Activated T-helper 2 cell treated with anti-CD3 and anti-CD28 coated beads, Interferon-gamma antibody, Interleukin-2, Interleukin-4, amounts not matched to agents 10 μg/mL and 5 μg/mL and 100 μg/mL, durations not matched to agents 14 hours and 24 hours and 36 hours (primary cell): ENCODE measurements around the gene MFAP3L. TPM values are rescaled to one million over a fixed set of nuclear protein-coding genes. Genes with fewer than 3 reads are reported as not detected.

ENCODE experiments used
- DNase-seq: peaks from one replicate; pipeline ENCODE4 v3.0.0; 2021; ENCODE audit warnings: low spot score
- H3K27ac Mint-ChIP-seq: one replicate; pipeline ENCODE4 v1.8.0; 2021; ENCODE audit warnings: mixed read lengths
- H3K27me3 Mint-ChIP-seq: one replicate; pipeline ENCODE4 v1.8.0; 2021; ENCODE audit warnings: low read depth, mixed read lengths
- H3K36me3 Mint-ChIP-seq: one replicate; pipeline ENCODE4 v1.8.0; 2021; ENCODE audit warnings: low read depth, mixed read lengths
- H3K4me1 Mint-ChIP-seq: one replicate; pipeline ENCODE4 v1.8.0; 2021; ENCODE audit warnings: low read depth, mixed read lengths
- H3K4me3 Mint-ChIP-seq: one replicate; pipeline ENCODE4 v1.8.0; 2021; ENCODE audit warnings: low read depth, mild to moderate bottlenecking, moderate library complexity, mixed read lengths
- H3K9me3 Mint-ChIP-seq: one replicate; pipeline ENCODE4 v1.8.0; 2021; ENCODE audit warnings: mixed read lengths
- intact Hi-C: fragments of 100-400 bp; cut with micrococcal nuclease; formaldehyde crosslinking; loops from one replicate; pipeline ENCODE4 v1.15.1; 2023
- total RNA-seq: library from RNA; stranded (reverse); gene quantifications from 2 replicates; pipeline ENCODE4 v1.2.3, GENCODE V29; 2022

Gene MFAP3L
- total RNA-seq, 1 donor from 2014 or later: 0.16 TPM

DNA sequence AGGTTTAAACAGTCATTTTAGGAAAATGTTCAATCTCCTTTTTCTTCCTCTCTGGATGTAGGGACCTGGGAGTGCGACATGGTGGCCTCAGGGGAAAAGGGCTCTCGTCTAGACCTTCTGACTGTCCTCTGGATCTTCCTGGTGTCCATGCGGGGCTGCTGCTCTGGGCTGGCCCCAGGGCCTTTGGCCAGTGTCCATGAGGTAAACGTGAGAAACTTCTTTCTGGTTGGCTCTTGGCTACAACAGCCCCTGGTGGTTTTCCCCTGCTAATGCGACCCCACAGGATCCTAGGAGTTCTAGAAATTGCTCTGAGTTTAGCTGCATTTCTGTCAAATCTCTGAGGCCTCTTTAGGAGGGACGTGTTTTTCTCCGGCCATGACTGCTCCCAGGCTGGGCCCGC lies 85.7 kb downstream of the MFAP3L start:
- Mint-ChIP-seq H3K36me3 (no peaks in the 10 kb centered on the region), H3K27me3 (no peaks in the 10 kb centered on the region), H3K27ac (no peak overlapping the region), H3K4me3 (no peak overlapping the region), H3K9me3 (no peaks in the 10 kb centered on the region), H3K4me1 (no peaks in the 10 kb centered on the region)
- no peak for DNase-seq
- intact Hi-C loops: no loop called here

Other genes with a start within 250 kb of the MFAP3L start
- gene AADAT, start 63.6 kb upstream of the MFAP3L start, total RNA-seq: not detected in 2 replicates